Measurements from ENCODE around the gene RGS7. TPM values are rescaled to one million over a fixed set of nuclear protein-coding genes. Genes with fewer than 3 reads are reported as not detected.
A peak's percentile ranks its signal among the peaks of the same experiment; 100 is the strongest.

The RGS7 gene
- polyA plus RNA-seq, 6 donors from 2014 or later = 0.29 to 2.9 (median 1.5) TPM

GRCh38 chr1:241215203-241215602, 141.8 kb downstream of the RGS7 start:
- DNase-seq = no peak
- ATAC-seq (ENCODE audit: low read depth in 2 of 2) = no peak
- no peak overlapping the region for H3K4me3 Mint-ChIP-seq
- H3K36me3 Mint-ChIP-seq = no peaks in the 10 kb centered on the region
- H3K9me3 Mint-ChIP-seq = peaks cover 4 to 19% (median 6%) of the 10 kb centered on the region in 7 donors
- H3K4me1 Mint-ChIP-seq = peaks cover 0 to 3% (median 0%) of the 10 kb centered on the region in 3 donors
- H3K27ac Mint-ChIP-seq = no peak overlapping the region
- H3K27me3 Mint-ChIP-seq = no peaks in the 10 kb centered on the region

GRCh38 chr1:241213139-241213538, 143.9 kb downstream of the RGS7 start:
- H3K4me3 Mint-ChIP-seq = no peak overlapping the region
- DNase-seq (no peak), ATAC-seq (ENCODE audit: low read depth in 2 of 2) (no peak)
- H3K36me3 Mint-ChIP-seq = no peaks in the 10 kb centered on the region
- H3K27me3 Mint-ChIP-seq = no peaks in the 10 kb centered on the region
- peaks cover 0 to 3% (median 0%) of the 10 kb centered on the region in 3 donors for H3K4me1 Mint-ChIP-seq
- no peak overlapping the region for H3K27ac Mint-ChIP-seq
- peaks cover 0 to 18% (median 5%) of the 10 kb centered on the region in 7 donors for H3K9me3 Mint-ChIP-seq

- H3K27ac Mint-ChIP-seq = no peak overlapping the region
- DNase-seq (no peak), ATAC-seq (ENCODE audit: low read depth in 2 of 2) (no peak)
- H3K36me3 Mint-ChIP-seq = no peaks in the 10 kb centered on the region
- H3K4me3 Mint-ChIP-seq = no peak overlapping the region
- H3K27me3 Mint-ChIP-seq = no peaks in the 10 kb centered on the region
- H3K9me3 Mint-ChIP-seq = peaks cover 0 to 13% (median 5%) of the 10 kb centered on the region in 7 donors
- peaks cover 0 to 3% (median 0%) of the 10 kb centered on the region in 3 donors for H3K4me1 Mint-ChIP-seq
These were observed 144.4 kb downstream of the RGS7 start for GRCh38 chr1:241212628-241213027.

GRCh38 chr1:241208910-241209379, 148.1 kb downstream of the RGS7 start:
- H3K4me3 Mint-ChIP-seq = no peak overlapping the region

GRCh38 chr1:241203817-241204216, 153.2 kb downstream of the RGS7 start:
- no peak for DNase-seq
- Mint-ChIP-seq H3K27ac (no peak overlapping the region), H3K9me3 (peaks cover 0 to 14% (median 2%) of the 10 kb centered on the region in 7 donors), H3K27me3 (peaks cover 0 to 3% (median 0%) of the 10 kb centered on the region in 3 donors), H3K4me3 (no peak overlapping the region), H3K36me3 (peaks cover 0 to 4% of the 10 kb centered on the region in 2 donors), H3K4me1 (no peaks in the 10 kb centered on the region)
- no peak for ATAC-seq (ENCODE audit: low read depth in 2 of 2)

More at GRCh38 chr1:241208910-241209379, 148.1 kb downstream of the RGS7 start:
- H3K27ac Mint-ChIP-seq = no peak overlapping the region
- ATAC-seq (ENCODE audit: low read depth in 2 of 2) = no peak
- peaks cover 0 to 4% of the 10 kb centered on the region in 2 donors for H3K36me3 Mint-ChIP-seq
- DNase-seq = no peak
- H3K27me3 Mint-ChIP-seq = peaks cover 0 to 3% (median 0%) of the 10 kb centered on the region in 3 donors
- H3K9me3 Mint-ChIP-seq = peaks cover 0 to 6% (median 2%) of the 10 kb centered on the region in 7 donors
- H3K4me1 Mint-ChIP-seq = peaks cover 0 to 3% (median 0%) of the 10 kb centered on the region in 3 donors

GRCh38 chr1:241202401-241202800, 154.6 kb downstream of the RGS7 start:
- Mint-ChIP-seq H3K36me3 (peaks cover 0 to 4% of the 10 kb centered on the region in 2 donors), H3K27me3 (peaks cover 0 to 3% (median 0%) of the 10 kb centered on the region in 3 donors), H3K9me3 (peaks cover 0 to 14% (median 2%) of the 10 kb centered on the region in 7 donors), H3K4me1 (no peaks in the 10 kb centered on the region), H3K27ac (peak overlapping the region in 1 of 6 donors; percentile 2), H3K4me3 (no peak overlapping the region)
- no peak for DNase-seq
- ATAC-seq (ENCODE audit: low read depth in 2 of 2) = no peak

- peaks cover 0 to 5% (median 0%) of the 10 kb centered on the region in 7 donors for H3K9me3 Mint-ChIP-seq
- no peak for DNase-seq
- no peak overlapping the region for H3K4me3 Mint-ChIP-seq
- no peaks in the 10 kb centered on the region for H3K36me3 Mint-ChIP-seq
- H3K4me1 Mint-ChIP-seq = no peaks in the 10 kb centered on the region
- H3K27me3 Mint-ChIP-seq = no peaks in the 10 kb centered on the region
- peak overlapping the region in 1 of 6 donors; percentile 64 for H3K27ac Mint-ChIP-seq
- no peak for ATAC-seq (ENCODE audit: low read depth in 2 of 2)
These were observed 170.3 kb downstream of the RGS7 start for GRCh38 chr1:241186716-241187115.

GRCh38 chr1:241181971-241182370, 175.0 kb downstream of the RGS7 start:
- Mint-ChIP-seq H3K27me3 (no peaks in the 10 kb centered on the region), H3K9me3 (peaks cover 0 to 6% (median 0%) of the 10 kb centered on the region in 7 donors), H3K27ac (no peak overlapping the region), H3K4me1 (no peaks in the 10 kb centered on the region), H3K36me3 (no peaks in the 10 kb centered on the region), H3K4me3 (no peak overlapping the region)
- DNase-seq (no peak), ATAC-seq (ENCODE audit: low read depth in 2 of 2) (no peak)

- Mint-ChIP-seq H3K36me3 (no peaks in the 10 kb centered on the region), H3K27me3 (no peaks in the 10 kb centered on the region), H3K4me1 (no peaks in the 10 kb centered on the region), H3K4me3 (no peak overlapping the region), H3K9me3 (peaks cover 0 to 7% (median 0%) of the 10 kb centered on the region in 7 donors), H3K27ac (no peak overlapping the region)
- DNase-seq (no peak), ATAC-seq (ENCODE audit: low read depth in 2 of 2) (no peak)
These were observed 175.5 kb downstream of the RGS7 start for GRCh38 chr1:241181471-241181870.

GRCh38 chr1:241180569-241180968, 176.4 kb downstream of the RGS7 start:
- Mint-ChIP-seq H3K4me3 (no peak overlapping the region), H3K27ac (no peak overlapping the region), H3K9me3 (peaks cover 0 to 8% (median 0%) of the 10 kb centered on the region in 7 donors), H3K27me3 (no peaks in the 10 kb centered on the region), H3K4me1 (no peaks in the 10 kb centered on the region), H3K36me3 (peaks cover 0 to 2% of the 10 kb centered on the region in 2 donors)
- DNase-seq = no peak
- no peak for ATAC-seq (ENCODE audit: low read depth in 2 of 2)

GRCh38 chr1:241177660-241178059, 179.3 kb downstream of the RGS7 start:
- Mint-ChIP-seq H3K4me1 (no peaks in the 10 kb centered on the region), H3K4me3 (no peak overlapping the region), H3K9me3 (peaks cover 0 to 11% (median 0%) of the 10 kb centered on the region in 7 donors)

GRCh38 chr1:241172486-241172885, 184.5 kb downstream of the RGS7 start:
- no peaks in the 10 kb centered on the region for H3K4me1 Mint-ChIP-seq
- H3K4me3 Mint-ChIP-seq = no peak overlapping the region
- no peak for DNase-seq
- H3K36me3 Mint-ChIP-seq = peaks cover 0 to 6% of the 10 kb centered on the region in 2 donors
- H3K27me3 Mint-ChIP-seq = no peaks in the 10 kb centered on the region
- no peak for ATAC-seq (ENCODE audit: low read depth in 2 of 2)
- peaks cover 0 to 11% (median 2%) of the 10 kb centered on the region in 7 donors for H3K9me3 Mint-ChIP-seq
- H3K27ac Mint-ChIP-seq = no peak overlapping the region

More at GRCh38 chr1:241177660-241178059, 179.3 kb downstream of the RGS7 start:
- no peak for DNase-seq
- ATAC-seq (ENCODE audit: low read depth in 2 of 2) = no peak
- Mint-ChIP-seq H3K27ac (no peak overlapping the region), H3K27me3 (no peaks in the 10 kb centered on the region), H3K36me3 (peaks cover 0 to 6% of the 10 kb centered on the region in 2 donors)

GRCh38 chr1:241171991-241172390, 185.0 kb downstream of the RGS7 start:
- H3K4me3 Mint-ChIP-seq = no peak overlapping the region

GRCh38 chr1:241167121-241167630, 189.8 kb downstream of the RGS7 start:
- Mint-ChIP-seq H3K4me1 (no peaks in the 10 kb centered on the region), H3K4me3 (no peak overlapping the region), H3K36me3 (no peaks in the 10 kb centered on the region), H3K27me3 (no peaks in the 10 kb centered on the region), H3K27ac (no peak overlapping the region), H3K9me3 (peaks cover 0 to 9% (median 2%) of the 10 kb centered on the region in 7 donors)
- ATAC-seq (ENCODE audit: low read depth in 2 of 2) = no peak
- DNase-seq = no peak

More at GRCh38 chr1:241171991-241172390, 185.0 kb downstream of the RGS7 start:
- Mint-ChIP-seq H3K27me3 (no peaks in the 10 kb centered on the region), H3K4me1 (no peaks in the 10 kb centered on the region), H3K36me3 (peaks cover 0 to 6% of the 10 kb centered on the region in 2 donors), H3K9me3 (peaks cover 0 to 8% (median 2%) of the 10 kb centered on the region in 7 donors), H3K27ac (no peak overlapping the region)
- DNase-seq = no peak
- no peak for ATAC-seq (ENCODE audit: low read depth in 2 of 2)
